GM21529 (cell line): Measurements from ENCODE around the gene SIRPB2.

ENCODE experiments used
- ATAC-seq: cut with Tn5 transposase; IDR thresholded peaks from one replicate; pipeline ENCODE4 v1.9.1; 2021; ENCODE audit not compliant: unreplicated experiment

Gene SIRPB2

GRCh38 chr20:1473246-1474220, 17.7 kb downstream of the SIRPB2 start:
- no peak for ATAC-seq

GRCh38 chr20:1472556-1473245, 18.5 kb downstream of the SIRPB2 start:
- ATAC-seq: no peak

- no peak for ATAC-seq
Observed at GRCh38 chr20:1471242-1471641, 20.0 kb downstream of the SIRPB2 start.

GRCh38 chr20:1469925-1470571, 21.2 kb downstream of the SIRPB2 start:
- no peak for ATAC-seq

- no peak for ATAC-seq
Observed at GRCh38 chr20:1469306-1469905, 21.8 kb downstream of the SIRPB2 start.

- ATAC-seq: no peak
Observed at GRCh38 chr20:1468117-1468624, 23.0 kb downstream of the SIRPB2 start.

- ATAC-seq: no peak
Observed at GRCh38 chr20:1467355-1468116, 23.7 kb downstream of the SIRPB2 start.

GRCh38 chr20:1467082-1467354, 24.2 kb downstream of the SIRPB2 start:
- ATAC-seq: no peak

GRCh38 chr20:1466211-1467081, 24.8 kb downstream of the SIRPB2 start, which contains the start of gene NSFL1C:
Gene NSFL1C, minus strand, starts transcription at chr20:1466849. Its CDS starts 25 bp downstream, at chr20:1466824.
- peak; percentile 88 for ATAC-seq

- ATAC-seq: no peak
Observed at GRCh38 chr20:1465470-1466210, 25.6 kb downstream of the SIRPB2 start.

- ATAC-seq: no peak
Observed at GRCh38 chr20:1463971-1464570, 27.1 kb downstream of the SIRPB2 start.

GRCh38 chr20:1462834-1463233, 28.4 kb downstream of the SIRPB2 start:
- no peak for ATAC-seq

GRCh38 chr20:1462001-1462400, 29.2 kb downstream of the SIRPB2 start:
- no peak for ATAC-seq

- ATAC-seq: no peak
Observed at GRCh38 chr20:1460275-1460674, 30.9 kb downstream of the SIRPB2 start.

- no peak for ATAC-seq
Observed at GRCh38 chr20:1457992-1458391, 33.2 kb downstream of the SIRPB2 start.

- no peak for ATAC-seq
Observed at GRCh38 chr20:1456300-1456699, 34.9 kb downstream of the SIRPB2 start.

GRCh38 chr20:1450926-1451491, 40.2 kb downstream of the SIRPB2 start:
- no peak for ATAC-seq

GRCh38 chr20:1449370-1449769, 41.9 kb downstream of the SIRPB2 start:
- no peak for ATAC-seq
